Occipital lobe (tissue), 2 donors: ENCODE results near the gene SNX9. TPM values are rescaled to one million over a fixed set of nuclear protein-coding genes. Genes with fewer than 3 reads are reported as not detected.
A peak's percentile ranks its signal among the peaks of the same experiment; 100 is the strongest.
"Not testable (repeated sequence)": the region's sequence is repeated elsewhere in the genome, so short reads cannot be mapped to it uniquely, and the experiment has no call there.

Source experiments
- DNase-seq: peaks from one replicate; lab custom pipeline; 2025; lab: John Stamatoyannopoulos, UW
- total RNA-seq: library from RNA; depleted of rRNA; stranded (reverse); fragments of >200 nt; gene quantifications from one replicate; pipeline ENCODE4 v1.2.3, GENCODE V29; 2014

The SNX9 gene
- total RNA-seq, 1 donor from 2014 or later: 19.2 TPM

DNA sequence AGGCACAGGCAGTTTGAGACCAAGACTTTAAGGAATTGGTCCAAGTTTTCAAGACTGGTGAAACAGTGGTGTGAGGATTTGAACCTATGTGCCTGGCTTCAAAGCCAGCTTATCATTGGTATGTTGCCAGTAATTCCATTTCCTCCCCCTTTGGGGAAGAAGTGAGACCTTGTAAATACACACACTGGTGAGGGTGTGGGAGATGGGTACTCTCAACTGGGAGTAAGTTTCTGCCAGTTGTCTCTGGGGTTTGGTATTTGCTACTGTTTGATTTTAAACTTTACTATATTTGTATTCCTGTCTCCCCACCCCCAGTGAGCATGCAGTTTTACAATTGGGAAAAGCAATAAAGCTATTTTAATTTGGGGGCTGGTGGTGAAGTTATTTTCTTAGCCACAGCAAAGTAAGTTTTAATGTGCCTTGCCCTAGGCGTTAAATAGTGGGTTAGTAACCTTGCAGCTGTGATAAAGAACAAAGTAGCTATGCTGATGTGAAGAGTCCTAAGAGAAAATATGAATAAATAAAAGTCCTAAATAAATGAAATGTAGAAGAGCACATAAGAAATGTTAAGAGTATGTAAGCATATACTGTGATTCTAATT is 31.0 kb downstream of the SNX9 start:
- no peak for DNase-seq

DNA sequence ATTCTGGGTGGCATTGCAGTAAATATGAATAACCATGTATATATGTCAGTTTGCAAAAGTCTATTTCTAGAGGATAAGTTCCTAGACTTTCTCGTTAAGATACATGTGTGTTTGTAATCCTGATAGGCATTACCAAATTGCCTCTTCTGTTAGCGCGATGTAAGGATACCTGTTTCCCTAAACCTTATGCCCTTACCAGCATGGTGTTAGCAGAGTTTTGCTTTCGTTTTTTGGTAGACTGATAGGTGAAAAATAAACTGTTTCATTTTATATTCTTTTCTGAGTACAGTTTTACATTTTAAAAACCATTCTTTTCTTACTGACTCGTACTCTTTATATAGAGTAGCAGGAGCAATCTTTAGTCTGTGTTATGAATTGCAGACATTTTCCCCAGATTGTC is 32.3 kb downstream of the SNX9 start:
- no peak for DNase-seq

GRCh38 chr6:157855804-157856203 is 32.8 kb downstream of the SNX9 start:
- DNase-seq: not testable (repeated sequence)

DNA sequence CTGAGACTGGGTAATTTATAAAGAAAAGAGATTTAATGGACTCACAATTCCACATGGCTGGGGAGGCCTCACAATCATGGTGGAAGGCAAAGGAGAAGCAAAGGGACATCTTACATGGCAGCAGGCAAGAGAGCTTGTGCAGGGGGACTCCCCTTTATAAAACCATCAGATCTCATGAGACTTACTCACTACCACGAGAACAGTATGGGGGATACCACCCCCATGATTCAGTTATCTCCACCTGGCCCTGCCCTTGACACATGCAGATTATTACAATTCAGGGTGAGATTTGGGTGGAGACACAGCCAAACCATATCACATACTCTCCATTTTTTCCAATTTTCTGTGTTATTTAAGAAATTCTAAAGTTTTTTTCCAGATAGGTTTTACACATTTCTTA is 35.6 kb downstream of the SNX9 start:
- not testable (repeated sequence) for DNase-seq

DNA sequence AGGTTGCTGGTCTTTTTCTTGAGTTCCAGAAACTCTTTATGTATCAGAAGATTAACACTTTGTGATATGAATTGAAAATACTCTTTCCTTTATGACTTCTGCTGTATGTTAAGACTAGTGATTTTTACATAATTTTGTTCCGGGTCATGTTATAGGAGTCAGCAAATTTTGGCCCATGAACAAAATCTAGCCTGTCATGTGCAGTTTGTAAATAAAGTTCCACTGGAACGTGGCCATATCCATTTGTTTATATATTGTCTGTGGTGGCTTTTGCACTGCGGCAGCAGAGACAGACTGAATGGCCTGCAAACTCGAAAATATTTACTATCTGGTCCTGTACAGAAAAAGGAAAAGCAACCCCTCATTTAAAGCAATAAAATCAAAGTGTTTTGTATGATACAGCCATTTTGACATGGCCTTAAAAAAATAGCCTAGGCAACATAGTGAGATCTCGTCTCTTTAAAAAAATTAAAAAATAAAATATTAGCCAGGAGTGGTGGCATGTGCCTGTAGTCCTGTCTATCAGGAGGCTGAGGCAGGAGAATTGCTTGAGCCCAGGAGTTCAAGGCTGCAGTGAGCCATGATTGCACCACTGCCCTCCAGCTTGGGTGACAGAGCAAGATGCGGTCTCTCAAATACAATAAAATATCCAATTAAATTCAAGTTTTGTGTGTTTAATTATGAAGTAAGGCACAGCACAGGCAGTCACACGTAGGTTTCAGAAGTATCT is 36.9 kb downstream of the SNX9 start:
- no peak for DNase-seq

DNA sequence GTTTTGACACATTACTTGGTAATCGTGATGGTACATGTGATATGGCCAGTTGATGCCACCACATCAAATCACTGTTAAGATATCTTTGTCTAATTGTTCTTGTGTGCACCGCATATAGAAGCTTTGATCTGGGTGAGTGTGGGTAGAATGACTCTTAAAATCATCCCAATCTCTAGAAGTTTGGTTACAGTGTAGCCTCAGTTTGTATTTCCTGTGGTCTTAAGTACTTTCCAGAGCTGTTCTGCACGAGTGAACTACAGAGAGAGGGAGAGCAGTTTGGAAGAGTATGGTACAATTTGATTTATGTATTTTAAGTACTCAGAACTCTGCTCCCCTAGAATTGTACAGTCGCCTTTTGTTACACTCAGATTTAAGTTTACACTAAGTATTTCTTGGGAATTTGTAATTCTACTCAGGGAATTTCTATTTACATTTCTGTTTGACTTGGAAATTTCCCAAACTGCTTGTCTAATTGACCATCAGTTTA is 37.5 kb downstream of the SNX9 start:
- DNase-seq: no peak

DNA sequence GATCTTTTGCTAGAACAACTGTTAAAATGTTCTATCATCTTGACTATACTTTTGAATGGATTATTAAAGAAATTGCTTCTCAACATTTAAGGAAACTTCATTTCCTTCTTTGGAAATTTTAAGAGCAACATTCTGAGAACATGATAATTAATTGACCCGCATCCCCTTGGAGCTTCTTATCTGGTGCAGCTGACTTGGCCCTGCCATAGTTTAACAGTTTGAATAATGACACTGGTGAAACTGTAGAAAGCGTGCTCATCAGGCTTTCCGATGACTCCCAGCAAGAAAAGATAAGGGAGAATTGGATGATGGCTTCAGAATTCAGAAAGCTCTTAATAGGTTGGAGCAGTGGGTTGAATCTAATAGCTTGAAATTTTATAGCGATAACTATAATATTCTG is 38.1 kb downstream of the SNX9 start:
- DNase-seq: no peak

DNA sequence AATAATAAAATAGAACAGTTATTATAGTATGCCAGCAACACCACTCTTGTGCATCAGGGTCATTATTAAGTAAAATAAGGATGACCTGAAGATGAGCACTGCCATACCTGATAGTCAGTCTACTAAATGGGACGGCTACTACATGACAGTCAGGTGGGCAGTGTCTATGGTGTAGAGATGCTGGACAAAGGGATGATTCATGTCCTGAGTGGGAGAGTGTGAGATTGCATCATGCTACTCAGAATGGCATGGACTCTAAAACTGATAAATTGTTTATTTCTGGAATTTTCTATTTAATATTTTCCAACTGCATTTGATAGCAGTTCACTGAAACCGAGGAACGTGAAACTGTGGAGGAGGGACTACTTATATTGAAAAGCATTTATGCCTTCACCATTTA is 38.8 kb downstream of the SNX9 start:
- no peak for DNase-seq

- no peak for DNase-seq
These were observed 39.7 kb downstream of the SNX9 start for GRCh38 chr6:157862706-157863105.

DNA sequence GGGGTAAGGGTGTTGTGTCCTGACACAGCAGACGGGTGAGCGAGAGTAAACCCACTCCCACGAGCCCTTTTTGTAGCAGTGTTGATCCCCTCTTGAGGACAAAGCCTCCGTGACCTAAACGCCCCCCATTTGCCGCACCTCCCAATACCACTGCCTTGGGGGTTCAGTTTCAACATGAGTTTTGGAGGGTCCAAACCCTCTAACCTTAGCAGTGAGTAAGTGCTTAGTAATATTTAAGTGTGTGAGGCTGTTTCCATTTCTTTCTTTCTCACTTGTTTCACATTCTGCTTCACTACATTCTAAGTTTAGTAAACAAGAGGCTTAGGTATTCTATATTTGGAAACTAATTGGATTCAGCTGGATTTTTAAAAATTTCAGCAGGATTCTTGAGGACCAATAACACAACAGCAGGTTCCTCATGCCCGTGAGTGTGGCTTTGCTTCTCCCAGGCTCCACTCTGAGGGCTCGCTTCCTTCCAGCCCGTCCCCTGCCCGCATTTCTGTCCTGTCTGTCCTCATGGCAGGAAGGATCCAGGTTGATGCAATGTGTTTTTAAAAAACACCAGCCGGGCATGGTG is 41.2 kb downstream of the SNX9 start:
- no peak for DNase-seq

DNA sequence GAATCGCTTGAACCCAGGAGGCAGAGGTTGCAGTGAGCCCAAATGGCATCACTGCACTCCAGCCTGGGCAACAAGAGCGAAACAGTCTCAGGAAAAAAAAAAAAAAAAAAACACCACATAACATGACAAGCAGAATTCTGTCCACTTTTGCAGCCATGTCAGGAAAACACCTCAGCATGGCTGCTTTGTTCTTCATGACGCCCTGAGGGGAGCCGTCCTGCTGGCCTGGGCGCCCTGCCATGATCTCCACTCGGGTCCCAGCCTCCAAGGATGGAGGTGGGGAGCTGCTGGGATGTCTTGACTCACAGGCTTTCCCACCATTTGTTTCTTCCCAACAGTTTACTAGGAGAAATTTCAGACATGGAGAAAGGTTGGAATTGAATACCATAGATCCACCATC is 42.2 kb downstream of the SNX9 start:
- DNase-seq: no peak

- no peak for DNase-seq
These were observed 44.1 kb downstream of the SNX9 start for GRCh38 chr6:157867155-157867559.

DNA sequence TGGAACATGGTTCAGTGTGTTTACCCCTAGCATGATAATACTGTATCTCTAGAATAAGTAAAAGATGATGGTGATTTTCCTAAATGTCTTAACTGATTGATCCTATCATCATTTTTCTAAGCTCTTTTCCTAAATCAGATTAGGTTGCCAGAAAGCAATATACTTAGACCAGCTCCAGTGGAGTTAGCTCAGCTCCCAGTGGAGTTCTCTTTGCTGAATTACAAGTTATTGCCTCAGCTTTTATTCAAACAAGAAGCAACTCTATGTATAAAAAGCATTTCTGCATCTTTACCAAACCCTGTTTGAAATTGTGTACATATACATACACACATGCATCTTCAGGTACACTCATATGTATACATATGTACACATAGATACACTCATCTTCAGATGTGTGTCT is 44.9 kb downstream of the SNX9 start:
- DNase-seq: no peak

- no peak for DNase-seq
These were observed 45.8 kb downstream of the SNX9 start for GRCh38 chr6:157868835-157869234.

GRCh38 chr6:157869673-157870302 is 46.7 kb downstream of the SNX9 start:
- no peak for DNase-seq

DNA sequence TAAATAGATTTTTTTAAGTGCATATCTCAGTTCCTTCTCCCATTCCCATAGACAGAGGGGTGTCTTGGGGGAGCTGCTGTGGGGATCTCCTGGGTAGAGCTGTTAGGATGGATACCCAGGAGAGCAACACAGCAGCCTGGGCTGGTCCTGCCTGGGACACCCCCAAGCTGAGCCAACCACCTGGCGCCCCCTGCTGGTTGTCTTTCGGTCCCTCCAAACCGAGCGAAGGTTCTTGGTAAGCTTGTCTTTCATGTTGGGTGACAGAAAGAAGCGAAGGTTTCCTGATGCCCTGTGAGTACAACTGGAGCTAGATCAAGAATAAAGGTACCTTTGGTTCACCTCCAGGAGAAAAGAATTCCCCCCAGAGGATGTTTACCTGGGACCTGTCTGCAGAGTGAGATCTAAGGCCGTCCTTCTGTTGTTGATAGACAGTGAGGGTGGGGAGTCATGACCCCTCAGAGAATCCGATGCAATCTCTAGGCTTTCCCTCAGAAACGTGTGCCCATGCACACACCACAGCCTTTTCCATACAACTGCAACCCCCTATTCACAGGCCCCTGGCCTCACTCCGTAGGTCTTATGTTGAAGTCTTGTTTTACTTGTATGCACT is 50.8 kb downstream of the SNX9 start:
- DNase-seq: peak; percentile 40

DNA sequence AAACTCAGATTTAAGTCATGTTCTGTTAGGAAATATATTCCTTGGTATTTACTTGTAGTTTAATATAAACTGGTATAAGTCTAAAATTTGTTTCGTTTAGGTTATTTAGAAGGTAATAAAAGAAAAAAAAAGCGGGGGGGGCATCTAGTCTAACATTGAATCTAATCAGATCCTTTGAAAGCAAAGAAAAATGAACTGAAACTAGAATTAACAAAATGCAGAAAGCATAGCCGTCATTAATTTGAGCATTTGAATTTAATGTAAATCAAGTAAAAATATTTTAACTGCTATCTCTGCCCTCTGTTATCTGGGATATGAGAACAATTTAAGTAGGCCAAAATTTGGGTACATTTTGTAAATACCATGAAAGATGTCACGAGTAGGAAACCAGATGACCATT is 54.1 kb downstream of the SNX9 start:
- no peak for DNase-seq

GRCh38 chr6:157877573-157878438 is 54.8 kb downstream of the SNX9 start:
- DNase-seq: no peak

DNA sequence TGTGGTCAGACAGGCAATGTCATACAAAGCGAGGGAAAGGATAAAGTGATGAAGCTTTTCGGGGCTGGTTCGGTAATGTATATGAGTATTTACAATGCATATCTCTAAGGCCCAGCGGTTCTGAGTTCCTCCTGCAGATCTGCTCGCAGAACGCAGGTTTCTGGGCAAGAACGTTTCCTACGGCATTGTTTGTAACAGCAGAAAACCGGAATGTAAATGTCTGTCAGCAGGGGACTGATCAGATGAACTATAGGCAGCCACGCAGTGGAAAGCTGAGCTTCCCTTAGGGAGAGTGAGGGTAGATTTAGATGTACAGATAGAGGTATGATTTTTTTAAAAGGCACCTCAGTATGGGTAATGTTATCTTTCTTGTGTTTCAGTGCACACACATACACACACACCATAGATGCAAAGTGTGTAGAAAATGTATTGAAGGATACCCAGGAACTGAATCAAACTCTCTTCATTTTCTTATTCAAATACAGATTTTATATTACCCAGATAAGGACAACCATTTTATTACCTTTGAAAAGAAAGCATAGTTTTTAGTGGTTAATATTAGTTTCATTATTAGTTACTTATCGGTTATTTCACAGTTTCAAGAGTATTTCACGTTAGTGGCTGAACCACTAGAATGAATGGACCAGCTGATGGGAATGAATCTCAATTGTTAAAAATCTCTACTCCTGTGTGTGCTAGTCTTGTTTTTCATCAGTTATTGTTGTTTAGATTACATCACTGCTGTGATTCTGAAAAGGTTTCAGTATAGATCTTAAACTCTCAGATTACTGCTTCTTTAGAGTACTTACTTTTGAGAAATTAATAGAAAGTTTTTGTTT is 56.2 kb downstream of the SNX9 start:
- DNase-seq: no peak

DNA sequence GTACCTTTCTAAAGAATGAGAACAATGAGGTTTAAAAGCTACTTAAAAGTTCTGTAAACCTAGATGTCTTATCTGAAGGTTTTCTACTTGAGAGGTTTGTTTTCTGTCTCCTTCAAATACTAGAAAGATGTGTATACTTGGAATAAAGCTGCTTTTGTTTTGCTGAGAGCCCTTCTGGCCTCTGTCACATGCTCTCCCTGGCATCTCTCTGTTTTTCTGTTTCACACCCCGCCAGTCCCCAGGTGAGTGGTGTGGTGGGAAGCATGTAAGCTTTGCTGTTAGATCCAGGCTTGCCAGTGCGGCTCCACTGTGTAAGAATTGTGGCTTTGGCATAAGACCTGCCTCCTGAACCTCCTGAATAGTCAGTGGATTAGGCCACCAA is 56.8 kb downstream of the SNX9 start:
- DNase-seq: no peak
